Stomach (tissue), 4 donors: Measurements from ENCODE around the gene ATP6AP1.

Experiments used
- EP300 ChIP-seq: sonication (generic); formaldehyde crosslinking; IDR thresholded peaks from one replicate; pipeline ENCODE4 v1.6.1; 2017; ENCODE audit warnings: antibody characterized with exemption
- POLR2A ChIP-seq, 4 donors: fragments of 450-650 bp; IDR thresholded peaks; one replicate each; pipeline ENCODE4 v1.6.1; 2016; ENCODE audit warnings: antibody characterized with exemption in 4 of 4, control low read depth in 2 of 4, mild to moderate bottlenecking in 1 of 4, moderate library complexity in 1 of 4
- POLR2AphosphoS5 ChIP-seq, 3 donors: sonication (generic); formaldehyde crosslinking; IDR thresholded peaks; one replicate each; pipeline ENCODE4 v1.6.1; 2016; ENCODE audit warnings: antibody characterized with exemption in 3 of 3
- TF ChIP-seq, protein P1 (sequence below), 7 experiments: fragments of 450-650 bp in 4 of 7; fragments of 200-600 bp in 3 of 7; sonication (generic) in 3 of 7; IDR thresholded peaks; one replicate each; pipeline ENCODE4 v1.5.1; 2016 to 2019; ENCODE audit warnings: antibody characterized with exemption in 7 of 7, control low read depth in 2 of 7, mild to moderate bottlenecking in 1 of 7

DNA sequence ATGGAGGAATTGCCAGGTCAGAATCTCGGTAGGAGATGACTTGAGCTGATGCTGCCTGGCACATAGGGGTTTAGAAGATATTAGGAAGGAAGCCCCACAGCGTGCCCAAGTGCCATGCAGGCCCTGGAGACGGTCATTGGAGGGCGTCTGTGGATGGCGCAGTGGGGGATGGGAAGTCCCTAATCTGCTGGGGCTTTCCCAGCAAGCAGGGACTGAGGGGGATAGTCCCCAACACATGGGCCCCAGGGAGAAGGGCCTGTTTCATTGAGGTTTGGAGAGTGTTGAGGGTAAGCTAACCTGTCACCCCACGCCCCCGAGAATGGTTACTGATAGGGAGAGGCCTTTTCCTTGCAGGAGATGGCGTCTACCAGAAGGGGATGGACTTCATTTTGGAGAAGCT lies 9.3 kb upstream of the ATP6AP1 start:
- TF ChIP-seq, protein P1, sequence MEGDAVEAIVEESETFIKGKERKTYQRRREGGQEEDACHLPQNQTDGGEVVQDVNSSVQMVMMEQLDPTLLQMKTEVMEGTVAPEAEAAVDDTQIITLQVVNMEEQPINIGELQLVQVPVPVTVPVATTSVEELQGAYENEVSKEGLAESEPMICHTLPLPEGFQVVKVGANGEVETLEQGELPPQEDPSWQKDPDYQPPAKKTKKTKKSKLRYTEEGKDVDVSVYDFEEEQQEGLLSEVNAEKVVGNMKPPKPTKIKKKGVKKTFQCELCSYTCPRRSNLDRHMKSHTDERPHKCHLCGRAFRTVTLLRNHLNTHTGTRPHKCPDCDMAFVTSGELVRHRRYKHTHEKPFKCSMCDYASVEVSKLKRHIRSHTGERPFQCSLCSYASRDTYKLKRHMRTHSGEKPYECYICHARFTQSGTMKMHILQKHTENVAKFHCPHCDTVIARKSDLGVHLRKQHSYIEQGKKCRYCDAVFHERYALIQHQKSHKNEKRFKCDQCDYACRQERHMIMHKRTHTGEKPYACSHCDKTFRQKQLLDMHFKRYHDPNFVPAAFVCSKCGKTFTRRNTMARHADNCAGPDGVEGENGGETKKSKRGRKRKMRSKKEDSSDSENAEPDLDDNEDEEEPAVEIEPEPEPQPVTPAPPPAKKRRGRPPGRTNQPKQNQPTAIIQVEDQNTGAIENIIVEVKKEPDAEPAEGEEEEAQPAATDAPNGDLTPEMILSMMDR (IDR thresholded peaks at IDR 0.05), result no peak
- TF ChIP-seq EP300, result no peak
- TF ChIP-seq POLR2A (IDR thresholded peaks at IDR 0.05), result no peak
- no peak for TF ChIP-seq POLR2AphosphoS5 (IDR thresholded peaks at IDR 0.05)
